HepG2 (cell line): ENCODE data around the gene GDAP2. TPM values are rescaled to one million over a fixed set of nuclear protein-coding genes. Genes with fewer than 3 reads are reported as not detected.

Experiments
- ATAC-seq: fragments of 200-7000 bp; cut with Tn5 transposase; 3 replicates; pipeline ENCODE4 v1.9.1; 2020; ENCODE audit warnings: mild to moderate bottlenecking, moderate library complexity
- BruUV-seq: library from RNA; stranded (reverse); fragments of 400-500 nt; replicated peaks from 2 replicates; lab custom pipeline; 2021; lab: Mats Ljungman, UMichigan
- CTCF ChIA-PET: fragments of 300-600 bp; formaldehyde crosslinking; extraction: SDS; loops from one replicate; lab custom pipeline; 2021; ENCODE audit warnings: low total read pairs, inconsistent platforms, low intra/inter-chr PET ratio; lab: Yijun Ruan, JAX
- POLR2A ChIA-PET: fragments of 350-600 bp; sonication (Branson Sonifier 250); formaldehyde crosslinking; loops from one replicate; lab custom pipeline; 2020; ENCODE audit warnings: antibody characterized with exemption, inconsistent platforms; lab: Yijun Ruan, JAX
- DNase-seq: peaks from one replicate; pipeline ENCODE4 v3.0.0-alpha.2; 2015; ENCODE audit warnings: low spot score
- FAIRE-seq: peaks from 3 replicates; lab custom pipeline; 2011; peaks lifted over from hg19 to GRCh38; lab: Jason Lieb, UNC
- H2AFZ ChIP-seq: one replicate; pipeline ENCODE4 v1.6.1; 2011; ENCODE audit warnings: low read length, inconsistent platforms
- H3K27ac ChIP-seq: fragments of 300-600 bp; 3 replicates; pipeline ENCODE4 v1.8.0; 2011; ENCODE audit warnings: mixed run types, mild to moderate bottlenecking, mixed read lengths, low read length, inconsistent platforms; ENCODE audit not compliant: insufficient read depth; ENCODE audit errors: extremely low read length
- H3K27me3 ChIP-seq, 2 experiments: fragments of 200-600 bp in 1 of 2; 2 replicates in 1 of 2; 3 replicates in 1 of 2; pipeline versions ENCODE4 v1.6.0 to v1.8.0; 2011; ENCODE audit warnings: low read length in 2 of 2, mild to moderate bottlenecking in 2 of 2, moderate library complexity in 2 of 2, inconsistent platforms in 1 of 2; ENCODE audit not compliant: insufficient read depth in 2 of 2, control insufficient read depth in 1 of 2
- H3K36me3 ChIP-seq, 2 experiments: fragments of 200-600 bp in 1 of 2; replicated peaks in 1 of 2; 2 replicates in 1 of 2; 3 replicates in 1 of 2; pipeline versions ENCODE4 v1.5.1 to v1.8.0; 2011; ENCODE audit warnings: low read length in 2 of 2, inconsistent platforms in 1 of 2; ENCODE audit not compliant: insufficient read depth in 2 of 2, control insufficient read depth in 1 of 2
- H3K4me1 ChIP-seq: 2 replicates; pipeline ENCODE4 v1.5.1; 2012; ENCODE audit warnings: low read length, inconsistent platforms; ENCODE audit not compliant: insufficient read depth
- H3K4me2 ChIP-seq: 2 replicates; pipeline ENCODE4 v1.6.0; 2011; ENCODE audit warnings: low read depth, low read length, inconsistent platforms
- H3K4me3 ChIP-seq, 3 experiments: fragments of 200-600 bp in 1 of 3; sonication (generic), shearing (Covaris generic) in 1 of 3; replicated peaks in 1 of 3; 2 replicates each; pipeline ENCODE4 v1.5.1; 2011 to 2016; ENCODE audit warnings: low read length in 3 of 3, inconsistent platforms in 2 of 3, low read depth in 2 of 3, mild to moderate bottlenecking in 2 of 3, control low read depth in 1 of 3, mixed read lengths in 1 of 3; ENCODE audit not compliant: insufficient read depth in 1 of 3
- H3K79me2 ChIP-seq: one replicate; pipeline ENCODE4 v1.6.1; 2011; ENCODE audit warnings: low read length, inconsistent platforms; ENCODE audit not compliant: insufficient read depth
- H3K9ac ChIP-seq: 2 replicates; pipeline ENCODE4 v1.6.0; 2011; ENCODE audit warnings: mild to moderate bottlenecking, low read depth, low read length, inconsistent platforms; ENCODE audit not compliant: insufficient read depth
- H3K9me3 ChIP-seq: 2 replicates; pipeline ENCODE4 v1.5.1; 2012; ENCODE audit warnings: mild to moderate bottlenecking, low read length
- H4K20me1 ChIP-seq: 2 replicates; pipeline ENCODE4 v1.6.0; 2011; ENCODE audit warnings: inconsistent platforms, mild to moderate bottlenecking, low read length, moderate library complexity; ENCODE audit not compliant: insufficient read depth
- AGO1 ChIP-seq: fragments of 200-400 bp; formaldehyde crosslinking; IDR thresholded peaks from 2 replicates; pipeline ENCODE4 v1.6.1; 2017; ENCODE audit warnings: mild to moderate bottlenecking, low read depth, low read length, moderate library complexity; ENCODE audit not compliant: poor library complexity, severe bottlenecking
- ARID3A ChIP-seq: IDR thresholded peaks from 2 replicates; pipeline ENCODE4 v1.6.1; 2012; ENCODE audit warnings: low read depth, low read length, improper control_type of control experiment
- ATF7 ChIP-seq, 2 experiments: fragments of 450-650 bp in 1 of 2; sonication (generic) in 1 of 2; formaldehyde crosslinking in 1 of 2; IDR thresholded peaks; 2 replicates each; pipeline versions ENCODE4 v1.4.0 to v1.6.1; 2016 to 2020; ENCODE audit warnings: antibody characterized with exemption in 1 of 2, mild to moderate bottlenecking in 1 of 2, missing genetic modification reagents in 1 of 2
- CCAR2 ChIP-seq: fragments of 200-400 bp; formaldehyde crosslinking; optimal IDR thresholded peaks from 2 replicates; pipeline ENCODE3; 2018; ENCODE audit warnings: low read depth, mild to moderate bottlenecking, low read length, moderate library complexity
- JARID2 ChIP-seq: sonication (generic); formaldehyde crosslinking; IDR thresholded peaks from 2 replicates; pipeline ENCODE4 v1.8.1; 2023; ENCODE audit warnings: missing genetic modification reagents, inconsistent platforms; ENCODE audit not compliant: insufficient replicate concordance
- PAF1 ChIP-seq: IDR thresholded peaks from 2 replicates; pipeline ENCODE4 v1.6.1; 2016; ENCODE audit warnings: missing genetic modification reagents, missing compliant biosample characterization
- TRAFD1 ChIP-seq: sonication (generic); formaldehyde crosslinking; IDR thresholded peaks from 2 replicates; pipeline ENCODE4 v1.5.1; 2020; ENCODE audit warnings: missing genetic modification reagents, mild to moderate bottlenecking, borderline replicate concordance
- ZBTB21 ChIP-seq: sonication (generic); formaldehyde crosslinking; IDR thresholded peaks from 2 replicates; pipeline ENCODE4 v1.4.0; 2020; ENCODE audit warnings: missing genetic modification reagents
- ZBTB7B ChIP-seq: sonication (generic); formaldehyde crosslinking; IDR thresholded peaks from 2 replicates; pipeline ENCODE4 v1.4.0; 2020; ENCODE audit warnings: missing genetic modification reagents
- ZNF850 ChIP-seq: sonication (generic); formaldehyde crosslinking; conservative IDR thresholded peaks from 2 replicates; pipeline ENCODE4 v1.9.0; 2021; ENCODE audit warnings: mild to moderate bottlenecking, missing genetic modification reagents
- WGBS: methylation state at CpG from one replicate; pipeline ENCODE4 v1.1.6; 2017; ENCODE audit warnings: low lambda C conversion rate; 5-methylcytosine and 5-hydroxymethylcytosine counted together
- in situ Hi-C: cut with HindIII; loops from 2 replicates; pipeline ENCODE4 v1.10.0; 2017; ENCODE audit warnings: low pct_unique_long_range_greater_than_20kb; ENCODE audit not compliant: extremely low pct_ligation_motif_present
- intact Hi-C: fragments of 100-400 bp; cut with micrococcal nuclease; formaldehyde crosslinking; loops from one replicate; pipeline ENCODE4 v1.10.0; 2022; ENCODE audit not compliant: unreplicated experiment
- polyA plus RNA-seq, 8 experiments: library from polyadenylated mRNA; depleted of rRNA in 3 of 8; stranded (reverse) in 7 of 8; unstranded in 1 of 8; fragments of >200 nt; fragmentation: Illumina TruSeq in 4 of 8; extraction: Trizol in 4 of 8; gene quantifications; 2 replicates each; pipeline versions ENCODE4 v1.2.1 to v1.2.3, GENCODE V29; 2011 to 2016; ENCODE audit warnings: low read depth in 4 of 8, missing spikeins in 1 of 8, mixed read lengths in 1 of 8; ENCODE audit not compliant: insufficient read depth in 1 of 8
- total RNA-seq, 5 experiments: library from RNA; depleted of rRNA; stranded (reverse); fragments of >200 nt; fragmentation: Illumina TruSeq; extraction: Trizol; gene quantifications; 2 replicates each; pipeline ENCODE4 v1.2.3, GENCODE V29; 2016; ENCODE audit warnings: low read depth in 1 of 5

Gene GDAP2
- total and polyA plus RNA-seq, 2 of the 13 experiments (the other 11 are each of a cell fraction or from before 2014, with no cell fraction given), result 11.4 to 23.2 TPM

- no peak overlapping the region for H2AFZ ChIP-seq
- no peaks in the 10 kb centered on the region; a peak in 1 of 5 replicates for H3K27me3 ChIP-seq
- BruUV-seq, result no TSS peak
- TF ChIP-seq PAF1 (CRISPR knock-in tag), result no peak
- peak; percentile 89 for TF ChIP-seq ATF7 (IDR thresholded peaks at IDR 0.05)
- no peak for TF ChIP-seq ATF7 (CRISPR knock-in tag; IDR thresholded peaks at IDR 0.05)
- H3K79me2 ChIP-seq, result no peaks in the 10 kb centered on the region
- in situ Hi-C loops, result no loop called here
- no peak overlapping the region for H3K27ac ChIP-seq
- no peak overlapping the region for H3K4me2 ChIP-seq
- H3K9ac ChIP-seq, result no peak overlapping the region
- no peaks in the 10 kb centered on the region for H4K20me1 ChIP-seq
- no peak for ATAC-seq
- FAIRE-seq, result no peak
- ChIA-PET CTCF (no interaction called here), POLR2A (no interaction called here)
- no peaks in the 10 kb centered on the region for H3K4me1 ChIP-seq
- H3K4me3 ChIP-seq, result no peak overlapping the region
- intact Hi-C loops, result no loop called here
- no peak for DNase-seq
- peaks cover 2 to 28% of the 10 kb centered on the region in 2 experiments for H3K36me3 ChIP-seq
- 95% methylated on average over 2 of the region's 2 CpGs for WGBS
- no peaks in the 10 kb centered on the region for H3K9me3 ChIP-seq
Measured at GRCh38 chr1:117905019-117905418, 24.4 kb downstream of the GDAP2 start.

- H3K9ac ChIP-seq, result no peak overlapping the region
- H3K4me3 ChIP-seq, result no peak overlapping the region
- in situ Hi-C loops (no loop called here), intact Hi-C loops (no loop called here)
- H3K36me3 ChIP-seq, result peaks cover 2 to 30% of the 10 kb centered on the region in 2 experiments
- H3K79me2 ChIP-seq, result no peaks in the 10 kb centered on the region
- ChIA-PET CTCF (no interaction called here), POLR2A (no interaction called here)
- H3K4me1 ChIP-seq, result no peaks in the 10 kb centered on the region
- no TSS peak for BruUV-seq
- ATAC-seq, result no peak
- no peaks in the 10 kb centered on the region; a peak in 1 of 5 replicates for H3K27me3 ChIP-seq
- TF ChIP-seq ZBTB21 (CRISPR knock-in tag), result no peak
- TF ChIP-seq ZNF850 (CRISPR knock-in tag), result no peak
- TF ChIP-seq ZBTB7B (CRISPR knock-in tag), result no peak
- no peak for TF ChIP-seq TRAFD1
- TF ChIP-seq ARID3A, result no peak
- TF ChIP-seq CCAR2, result no peak
- TF ChIP-seq JARID2 (CRISPR knock-in tag), result no peak
- TF ChIP-seq AGO1, result no peak
- no peak for FAIRE-seq
- H3K4me2 ChIP-seq, result no peak overlapping the region
- no peaks in the 10 kb centered on the region for H4K20me1 ChIP-seq
- no peak for DNase-seq
- no peak overlapping the region for H3K27ac ChIP-seq
- H3K9me3 ChIP-seq, result no peaks in the 10 kb centered on the region
- H2AFZ ChIP-seq, result no peak overlapping the region
- WGBS, result 94% methylated on average over 3 of the region's 3 CpGs
Measured at GRCh38 chr1:117904485-117904884, 24.9 kb downstream of the GDAP2 start.
